GM12875 (cell line): ENCODE measurements around the gene AMER2.

Source experiments
- H3K4me3 ChIP-seq: one replicate; pipeline ENCODE4 v1.5.1; 2011; ENCODE audit warnings: low read depth, low read length, control low read depth
- TF ChIP-seq, protein P1 (sequence below): IDR thresholded peaks from 2 replicates; pipeline ENCODE4 v1.5.1; 2011; ENCODE audit warnings: low read depth, mild to moderate bottlenecking, control low read depth, inconsistent platforms, low read length, moderate library complexity, borderline replicate concordance; ENCODE audit not compliant: insufficient read depth

AMER2 gene

DNA sequence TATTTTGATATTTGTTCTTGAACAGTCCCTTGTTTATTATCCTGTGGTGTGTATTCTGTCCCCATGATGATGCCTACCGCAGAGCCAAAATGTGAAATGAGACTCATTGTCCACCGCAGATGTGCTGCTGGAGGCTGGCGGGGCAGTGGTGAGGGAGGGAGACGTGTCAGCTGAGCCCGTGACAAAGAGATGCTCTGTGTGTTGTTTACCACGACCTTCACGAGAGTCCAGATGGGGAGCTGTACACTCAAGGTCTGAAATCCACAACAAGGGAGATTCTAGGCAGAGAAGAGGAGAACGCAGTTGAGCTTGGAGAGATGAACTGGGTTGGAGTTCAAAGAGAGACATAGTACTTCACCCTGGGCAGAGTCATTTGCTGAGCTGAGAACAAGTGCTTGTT is 20.8 kb upstream of the AMER2 start:
- no peak overlapping the region for H3K4me3 ChIP-seq
- TF ChIP-seq, protein P1, sequence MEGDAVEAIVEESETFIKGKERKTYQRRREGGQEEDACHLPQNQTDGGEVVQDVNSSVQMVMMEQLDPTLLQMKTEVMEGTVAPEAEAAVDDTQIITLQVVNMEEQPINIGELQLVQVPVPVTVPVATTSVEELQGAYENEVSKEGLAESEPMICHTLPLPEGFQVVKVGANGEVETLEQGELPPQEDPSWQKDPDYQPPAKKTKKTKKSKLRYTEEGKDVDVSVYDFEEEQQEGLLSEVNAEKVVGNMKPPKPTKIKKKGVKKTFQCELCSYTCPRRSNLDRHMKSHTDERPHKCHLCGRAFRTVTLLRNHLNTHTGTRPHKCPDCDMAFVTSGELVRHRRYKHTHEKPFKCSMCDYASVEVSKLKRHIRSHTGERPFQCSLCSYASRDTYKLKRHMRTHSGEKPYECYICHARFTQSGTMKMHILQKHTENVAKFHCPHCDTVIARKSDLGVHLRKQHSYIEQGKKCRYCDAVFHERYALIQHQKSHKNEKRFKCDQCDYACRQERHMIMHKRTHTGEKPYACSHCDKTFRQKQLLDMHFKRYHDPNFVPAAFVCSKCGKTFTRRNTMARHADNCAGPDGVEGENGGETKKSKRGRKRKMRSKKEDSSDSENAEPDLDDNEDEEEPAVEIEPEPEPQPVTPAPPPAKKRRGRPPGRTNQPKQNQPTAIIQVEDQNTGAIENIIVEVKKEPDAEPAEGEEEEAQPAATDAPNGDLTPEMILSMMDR = no peak

DNA sequence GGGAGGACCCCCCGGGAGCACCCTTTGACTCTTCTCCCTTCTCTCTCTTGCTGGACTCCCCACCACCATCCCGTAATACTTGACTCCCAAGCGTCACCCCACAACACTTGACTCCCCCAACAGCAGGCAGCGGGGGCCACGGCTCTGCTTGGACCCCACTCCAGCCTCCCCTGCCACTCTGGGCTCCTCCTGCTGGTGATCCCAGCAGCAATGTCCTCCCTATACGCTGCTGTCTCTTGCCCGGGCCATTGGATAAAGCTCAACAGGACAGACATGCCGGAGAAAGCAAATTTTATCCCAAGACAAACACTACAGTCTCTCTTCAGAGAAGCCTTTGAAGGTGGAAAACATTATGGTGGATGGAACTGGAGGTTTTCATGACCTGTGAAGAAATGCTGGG is 20.4 kb upstream of the AMER2 start:
- TF ChIP-seq, protein P1 = no peak

DNA sequence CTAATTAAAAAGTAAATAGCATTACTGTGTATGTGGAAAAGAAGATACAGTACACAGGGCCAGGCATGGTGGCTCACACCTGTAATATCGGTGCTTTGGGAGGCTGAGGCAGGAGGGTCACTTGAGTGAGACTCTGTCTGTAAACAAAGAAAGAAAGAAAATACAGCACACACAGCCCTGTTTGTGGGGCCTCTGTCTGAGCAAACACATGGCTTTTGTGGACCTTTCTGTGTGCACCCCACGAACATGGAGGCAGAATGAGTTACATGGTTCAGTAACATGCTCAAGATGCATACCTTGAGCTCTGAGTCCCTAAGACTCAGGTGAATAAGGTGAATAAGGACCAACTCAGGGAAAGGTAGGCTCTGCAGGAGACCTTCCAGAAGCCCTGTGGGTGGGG is 20.0 kb upstream of the AMER2 start:
- TF ChIP-seq, protein P1 = no peak
- H3K4me3 ChIP-seq = no peak overlapping the region

More for the DNA sequence above, 20.4 kb upstream of the AMER2 start:
- H3K4me3 ChIP-seq = no peak overlapping the region

DNA sequence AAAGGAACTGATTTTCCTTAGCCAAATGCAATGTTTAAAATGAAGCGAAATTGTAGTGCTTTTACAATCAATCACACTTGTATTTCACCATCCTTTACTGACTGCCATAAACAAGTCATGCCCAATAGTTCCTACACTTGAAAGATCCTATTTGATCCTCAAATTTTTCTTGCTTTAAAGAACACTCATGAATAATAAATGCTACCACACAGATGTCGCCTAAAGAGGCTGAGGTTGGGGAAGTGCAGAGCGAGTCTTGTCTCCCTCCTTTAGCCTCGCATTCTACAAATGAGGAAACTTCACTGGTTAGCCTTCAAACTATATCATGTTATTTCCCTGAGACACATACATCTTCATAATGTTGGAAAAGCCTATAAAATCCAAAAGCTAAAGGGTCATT is 18.7 kb upstream of the AMER2 start:
- no peak overlapping the region for H3K4me3 ChIP-seq
- TF ChIP-seq, protein P1 = no peak

DNA sequence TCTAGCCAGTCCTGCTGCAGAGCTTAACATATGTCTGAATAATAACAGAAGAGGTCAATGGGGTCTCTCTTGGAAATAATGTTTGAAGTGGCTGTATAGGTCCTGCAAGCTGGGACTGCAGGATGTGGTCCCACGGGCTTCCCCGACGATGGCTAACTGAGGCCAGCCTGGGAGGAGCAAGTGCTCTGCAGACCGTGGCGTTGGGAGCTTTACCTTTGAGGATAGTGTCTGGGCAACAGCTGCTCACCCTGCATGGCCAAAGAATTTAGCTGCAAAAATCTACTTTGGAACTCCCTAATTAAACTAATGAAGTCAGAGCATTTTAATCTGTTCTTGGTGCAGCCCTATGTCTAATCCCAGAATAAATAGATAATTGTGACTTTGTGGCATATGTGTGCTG is 18.2 kb upstream of the AMER2 start:
- TF ChIP-seq, protein P1 = no peak
- H3K4me3 ChIP-seq = no peak overlapping the region

DNA sequence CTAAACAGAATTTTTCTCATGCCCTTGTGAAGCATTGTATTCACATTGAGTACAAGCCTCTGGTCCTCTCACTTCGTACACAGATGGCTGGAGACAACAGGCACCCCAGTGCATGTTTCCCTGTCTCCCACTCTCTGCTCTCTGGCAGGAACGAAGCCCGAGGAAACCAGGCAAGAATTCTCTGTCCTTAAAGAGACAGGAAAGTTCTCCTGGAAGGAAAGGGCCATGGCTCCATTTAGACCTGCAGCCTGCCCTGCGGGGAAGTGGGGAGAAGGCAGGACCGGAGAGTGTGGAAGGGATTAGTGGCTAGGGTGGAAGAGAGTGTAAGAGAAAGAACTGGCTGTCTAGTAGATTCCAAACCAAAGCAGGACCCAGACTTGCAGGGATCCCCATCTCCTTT is 15.5 kb upstream of the AMER2 start:
- TF ChIP-seq, protein P1 = no peak

DNA sequence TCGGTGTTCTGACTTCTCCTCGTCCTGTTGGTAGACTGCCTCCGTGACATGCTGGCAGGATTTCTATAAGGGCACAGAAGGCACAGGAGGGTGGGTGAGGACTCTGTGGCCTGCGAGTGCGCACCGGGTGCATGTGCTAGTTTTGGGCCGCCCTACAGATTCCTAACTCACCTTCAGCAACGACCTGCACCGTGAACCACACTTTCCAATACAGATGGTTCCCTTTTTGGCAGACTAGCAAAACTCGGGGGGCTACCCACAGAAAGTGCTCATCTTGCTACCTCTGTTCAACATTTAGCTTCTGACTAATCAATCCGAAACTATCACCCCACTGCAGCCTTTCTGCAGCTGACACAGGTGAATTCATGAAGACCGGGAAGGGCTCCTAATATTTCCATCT is 14.1 kb upstream of the AMER2 start:
- TF ChIP-seq, protein P1 = no peak
- H3K4me3 ChIP-seq = no peak overlapping the region

More for the DNA sequence above, 15.5 kb upstream of the AMER2 start:
- H3K4me3 ChIP-seq = no peak overlapping the region
